ENCODE measurements around the gene SLC16A5.
"Not testable (repeated sequence)": the region's sequence is repeated elsewhere in the genome, so short reads cannot be mapped to it uniquely, and the experiment has no call there.

Gene SLC16A5

DNA sequence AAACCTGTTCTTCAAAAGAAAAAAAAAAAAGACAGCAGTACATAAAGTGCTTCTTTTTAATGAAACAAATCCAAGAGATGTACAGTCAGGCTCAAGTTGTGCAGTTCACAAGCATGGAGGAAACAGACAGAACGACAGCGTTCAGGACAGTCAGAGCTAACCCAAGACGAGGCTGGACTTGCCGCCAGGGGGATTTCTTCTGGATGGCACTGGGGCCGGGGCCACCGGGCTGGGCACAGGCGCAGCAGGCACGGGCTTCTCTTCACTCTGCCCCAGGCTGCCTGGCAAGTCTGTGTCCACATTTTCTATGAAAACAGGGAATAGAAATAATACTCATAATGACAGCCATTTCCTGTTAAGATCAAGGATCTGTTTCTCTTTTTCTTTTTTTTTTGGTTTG is 48.2 kb downstream of the SLC16A5 start:
- no peak for DNase-seq

DNA sequence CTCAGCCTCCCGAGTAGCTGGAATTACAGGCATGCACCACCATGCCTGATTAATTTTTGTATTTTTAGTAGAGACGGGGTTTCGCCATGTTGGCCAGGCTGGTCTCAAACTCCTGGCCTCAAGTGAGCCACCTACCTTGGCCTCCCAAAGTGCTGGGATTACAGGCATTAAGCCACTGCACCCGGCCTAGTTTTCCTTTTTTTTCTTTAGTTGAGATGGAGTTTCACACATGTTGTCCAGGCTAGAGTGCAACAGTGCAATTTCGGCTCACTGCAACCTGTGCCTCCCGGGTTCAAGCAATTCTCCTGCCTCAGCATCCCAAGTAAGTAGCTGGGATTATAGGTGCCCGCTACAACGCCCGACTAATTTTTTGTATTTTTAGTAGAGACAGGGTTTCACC is 50.0 kb downstream of the SLC16A5 start:
- DNase-seq = not testable (repeated sequence)

DNA sequence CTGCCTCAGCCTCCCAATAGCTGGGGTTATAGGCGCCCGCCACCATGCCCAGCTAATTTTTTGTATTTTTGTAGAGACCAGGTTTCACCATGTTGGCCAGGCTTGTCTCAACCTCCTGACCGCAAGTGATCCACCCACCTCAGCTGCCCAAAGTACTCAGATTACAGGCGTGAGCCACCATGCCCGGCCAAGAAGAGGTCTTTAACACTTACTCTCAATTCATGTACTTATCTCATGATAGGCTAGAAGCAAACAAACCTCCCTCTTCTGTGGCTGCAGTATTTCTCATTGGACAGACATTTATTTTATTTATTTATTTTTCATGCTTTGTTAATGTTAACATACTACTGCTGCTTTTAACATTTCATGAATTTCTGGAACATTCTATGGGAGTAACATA is 50.8 kb downstream of the SLC16A5 start:
- no peak for DNase-seq

DNA sequence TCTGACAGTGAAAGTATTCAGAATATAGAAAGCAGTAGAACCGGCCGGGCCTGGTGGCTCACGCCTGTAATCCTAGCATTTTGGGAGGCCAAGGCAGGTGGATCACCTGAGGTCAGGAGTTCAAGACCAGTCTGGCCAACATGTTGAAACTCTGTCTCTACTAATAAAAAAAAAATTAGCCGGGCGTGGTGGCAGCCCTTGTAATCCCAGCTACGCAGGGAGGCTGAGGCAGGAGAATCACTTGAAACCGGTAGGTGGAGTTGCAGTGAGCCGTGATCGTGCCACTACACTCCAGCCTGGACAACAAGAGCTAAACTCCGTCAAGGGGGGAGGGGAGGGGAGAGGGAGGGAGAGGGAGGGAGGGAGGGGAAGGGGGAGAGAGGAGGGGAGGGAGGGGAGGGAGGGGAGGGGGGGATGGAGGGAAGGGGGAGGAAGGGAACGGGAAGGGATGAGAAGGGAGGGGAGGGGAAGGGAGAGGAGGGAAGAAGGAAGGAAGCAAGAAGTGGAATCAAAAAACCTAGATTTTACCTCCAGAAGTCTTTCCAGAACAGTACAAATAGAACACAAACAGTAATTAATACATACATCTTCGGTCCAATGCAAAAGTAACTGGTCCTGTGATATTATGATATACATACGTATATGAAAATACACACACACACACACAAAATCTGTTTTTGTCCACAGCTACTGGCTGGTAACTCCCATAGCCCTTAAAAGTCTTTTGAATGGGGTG is 54.6 kb downstream of the SLC16A5 start:
- DNase-seq = no peak

DNA sequence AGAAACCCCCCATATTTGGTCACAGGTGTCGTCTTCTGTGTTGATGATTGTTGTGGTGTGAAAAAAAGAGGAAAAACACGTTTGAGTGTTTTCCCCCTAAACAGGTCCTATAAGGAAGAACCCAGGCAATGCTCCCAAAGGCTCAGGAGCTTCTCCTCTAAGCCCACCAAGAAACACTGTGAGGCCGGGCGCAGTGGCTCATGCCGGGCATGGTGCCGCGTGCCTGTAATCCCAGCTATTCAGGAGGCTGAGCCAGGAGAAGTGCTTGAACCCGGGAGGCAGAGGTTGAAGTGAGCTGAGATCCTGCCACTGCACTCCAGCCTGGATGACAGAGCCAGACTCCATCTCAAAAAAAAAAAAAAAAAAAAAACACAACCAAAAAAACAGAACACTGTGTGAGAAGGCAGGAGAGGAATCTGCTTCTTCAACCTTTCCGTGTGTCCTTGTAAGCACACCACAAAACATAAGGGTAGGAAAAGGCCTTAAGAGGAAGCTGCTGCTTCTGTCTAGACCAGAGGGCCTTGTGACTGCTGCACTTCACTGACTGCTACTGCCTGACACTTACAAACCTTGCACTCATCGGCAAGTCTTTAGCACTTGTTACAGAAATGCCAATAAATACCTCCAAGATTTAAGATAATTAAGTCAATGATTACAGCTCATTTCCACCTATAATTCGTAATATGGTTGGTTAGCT is 57.2 kb downstream of the SLC16A5 start:
- DNase-seq = no peak

DNA sequence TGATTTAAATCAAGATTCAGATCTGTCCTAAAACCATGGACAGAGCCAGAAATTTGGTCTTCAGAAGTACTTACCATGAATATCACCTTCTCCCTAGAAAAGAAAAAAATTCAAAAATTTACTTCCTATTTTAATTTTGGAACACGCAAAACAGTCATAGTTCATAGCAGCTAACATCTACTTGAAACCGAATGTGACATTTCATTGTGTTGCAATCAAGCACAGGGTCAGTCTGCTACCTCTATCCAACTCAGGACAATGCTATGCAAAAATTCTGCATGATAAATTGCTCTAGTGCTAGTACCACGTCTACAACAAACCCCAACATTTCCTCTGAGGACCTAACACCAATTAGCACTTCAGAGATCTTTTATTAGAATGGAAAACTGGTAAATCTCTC is 58.8 kb downstream of the SLC16A5 start:
- DNase-seq = no peak

DNA sequence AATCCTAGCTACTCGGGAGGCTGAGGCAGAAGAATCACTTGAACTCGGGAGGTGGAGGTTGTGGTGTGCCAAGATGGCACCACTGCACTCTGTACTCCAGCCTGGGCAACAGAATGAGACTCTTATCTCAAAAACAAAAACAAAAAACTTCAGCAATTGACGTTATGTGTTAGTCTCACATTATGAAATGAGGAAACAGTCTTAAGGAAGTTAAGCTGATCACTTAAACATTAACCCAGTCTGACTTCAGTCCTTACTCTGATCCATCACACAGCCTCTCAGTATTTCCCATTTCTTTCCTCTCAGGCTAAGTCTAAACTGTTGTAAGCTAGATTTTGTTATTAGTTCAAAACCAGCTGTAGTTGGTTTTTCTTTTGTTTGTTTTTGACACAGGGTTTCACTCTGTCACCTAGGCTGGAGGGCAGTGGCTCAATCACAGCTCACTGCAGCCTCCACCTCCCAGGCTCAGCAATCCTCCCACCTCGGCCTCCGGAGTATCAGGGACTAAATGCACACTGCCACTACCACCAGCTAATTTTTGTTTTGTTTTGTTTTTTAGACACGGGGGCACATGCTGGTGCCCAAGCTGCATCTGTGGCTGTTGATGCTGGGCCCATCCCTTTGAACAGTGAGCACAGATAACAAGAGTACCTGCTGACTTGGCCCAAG is 60.3 kb downstream of the SLC16A5 start:
- DNase-seq = no peak

DNA sequence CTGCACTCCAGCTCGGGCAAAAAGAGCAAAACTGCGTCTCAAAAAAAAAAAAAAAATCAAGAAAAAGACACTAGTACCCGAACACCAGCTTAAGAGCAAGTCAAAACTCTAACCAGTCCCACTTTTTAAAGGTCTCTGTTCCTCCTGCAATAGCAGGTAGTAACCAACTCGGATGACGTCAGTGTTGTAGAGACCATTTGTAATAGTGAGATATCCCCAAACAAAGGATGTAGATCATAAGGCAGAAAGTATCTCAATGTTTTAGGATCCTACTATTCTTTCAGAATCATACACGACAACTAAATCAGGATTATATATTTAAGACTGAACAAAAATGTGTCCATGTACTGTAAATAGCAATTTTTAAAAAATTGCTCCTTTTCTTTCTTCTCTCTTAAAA is 64.2 kb downstream of the SLC16A5 start:
- no peak for DNase-seq

DNA sequence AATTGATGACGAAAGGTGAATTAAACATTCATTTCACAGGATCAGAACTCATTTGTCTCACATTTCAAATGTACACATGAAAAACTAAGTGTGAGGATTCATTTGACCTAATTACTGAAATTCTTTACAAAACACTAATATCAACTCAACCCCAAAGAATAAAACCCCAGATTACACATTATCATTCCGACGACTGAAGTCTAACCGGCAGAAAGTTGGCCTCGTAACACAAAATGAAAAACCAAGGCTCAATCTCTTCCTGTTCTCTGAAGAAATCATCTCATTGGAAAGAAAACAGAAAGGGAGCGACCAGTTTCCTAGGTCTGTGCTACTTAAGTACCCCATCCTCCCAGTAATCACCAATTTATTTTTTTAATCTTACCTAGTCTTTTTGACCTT is 64.8 kb downstream of the SLC16A5 start:
- no peak for DNase-seq

DNA sequence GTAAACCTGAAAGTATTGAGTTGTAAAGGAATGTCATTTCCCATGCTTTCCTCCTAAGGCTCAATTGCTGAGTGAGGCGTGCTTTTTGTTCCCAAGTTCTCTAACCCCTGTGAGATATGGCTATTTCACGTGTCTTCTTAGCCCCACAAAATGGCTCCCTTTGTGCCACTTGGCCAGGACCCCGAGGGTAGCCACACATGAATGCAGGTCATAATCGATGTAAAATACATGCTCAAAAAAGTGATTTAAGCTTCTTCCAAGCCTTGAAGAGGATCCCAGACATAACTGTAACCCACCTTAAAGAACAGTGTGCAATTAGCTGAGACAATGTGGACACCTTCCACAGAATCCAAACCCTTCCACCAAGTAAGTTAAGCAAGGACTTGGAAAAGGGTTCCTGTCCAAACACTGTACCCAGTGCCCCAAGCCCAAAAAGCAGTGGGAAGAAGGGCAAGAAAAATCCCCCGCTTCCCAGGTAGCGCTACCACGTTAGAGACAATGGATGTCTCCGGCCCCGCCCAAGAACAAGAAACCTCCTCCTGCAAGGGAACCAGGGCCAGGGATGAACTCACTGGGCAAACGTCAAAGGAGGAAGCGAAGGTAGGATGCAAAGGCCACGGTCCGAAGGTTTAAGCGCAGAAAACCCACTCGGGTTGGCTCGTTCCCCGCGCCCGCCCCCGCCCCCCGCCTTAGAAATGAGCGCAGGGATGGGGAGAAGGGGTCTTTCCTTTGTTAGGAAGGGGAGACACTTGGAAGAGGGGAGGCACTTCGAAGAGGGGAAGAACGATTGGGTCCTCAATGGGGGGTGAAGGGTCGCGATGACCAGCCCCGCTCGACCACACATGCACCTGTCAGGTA is 65.4 kb downstream of the SLC16A5 start:
- no peak for DNase-seq

DNA sequence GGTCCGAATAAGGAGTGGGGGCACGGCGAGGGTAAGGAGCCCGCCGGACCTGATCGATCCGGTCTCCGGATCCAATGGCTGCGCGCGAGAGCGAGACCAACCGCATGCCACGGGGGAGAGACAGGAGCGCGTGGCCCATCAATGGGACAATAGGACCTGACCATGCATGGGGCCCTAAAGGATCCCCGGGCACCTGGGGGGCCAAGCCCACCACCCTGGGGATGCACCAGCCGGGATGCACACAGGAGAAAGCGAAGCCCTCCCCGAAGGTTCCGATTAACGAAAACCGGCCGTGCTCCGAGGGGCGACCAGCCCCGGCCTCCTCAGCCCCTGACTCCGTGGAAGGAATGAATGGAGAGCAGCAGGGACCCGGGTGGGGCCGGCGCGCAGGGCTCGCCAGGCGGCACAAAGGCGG is 66.0 kb downstream of the SLC16A5 start:
- no peak for DNase-seq

DNA sequence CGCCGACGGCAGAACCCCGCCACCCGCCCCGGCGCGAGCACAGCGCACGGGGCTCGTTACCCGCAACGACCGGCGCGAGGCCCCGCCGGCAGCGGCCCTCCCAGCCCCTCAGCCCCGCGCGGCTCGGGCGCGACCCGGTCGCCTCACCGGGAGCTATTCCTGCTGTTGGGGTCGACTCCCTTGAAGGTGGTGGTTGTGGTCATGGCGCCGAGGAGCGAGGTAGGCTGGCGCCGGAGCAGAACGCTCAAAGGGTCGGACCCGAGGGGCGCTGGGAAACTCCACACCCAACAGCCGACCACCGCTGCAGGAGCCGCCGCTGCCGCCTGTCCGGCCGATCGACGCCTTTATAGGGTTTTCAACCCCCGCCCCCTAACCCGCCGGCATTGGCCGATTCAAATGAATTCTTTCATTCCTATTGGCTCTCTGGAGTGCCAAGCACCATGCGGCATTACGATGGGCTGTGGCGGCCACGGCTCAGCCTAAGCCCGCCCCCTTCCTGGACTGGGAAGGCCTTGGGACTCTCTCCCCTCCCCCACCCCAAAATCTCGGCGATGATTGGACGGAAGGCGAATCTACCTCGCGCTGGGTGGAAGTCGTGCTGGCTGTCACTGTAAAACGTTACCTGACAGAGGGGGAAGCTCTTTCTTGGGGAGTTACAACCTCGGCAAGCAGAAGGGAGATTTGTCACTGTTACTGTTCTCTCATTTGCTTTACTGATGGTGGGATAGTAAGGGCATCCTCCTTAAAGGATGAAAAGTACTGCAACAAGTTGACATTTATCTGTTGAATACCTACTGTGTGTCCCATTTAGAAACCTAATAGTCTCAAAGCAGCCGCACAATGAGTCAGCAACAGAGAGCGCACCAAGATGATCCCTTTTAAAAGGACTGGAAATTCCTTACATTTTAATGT is 66.7 kb downstream of the SLC16A5 start, which contains the start of gene JPT1:
TSS of gene JPT1 (minus strand) at position 318 of the 912 bp plus-strand sequence. CDS start at position 203, 115 bp downstream.
- peak; percentile 95 for DNase-seq

DNA sequence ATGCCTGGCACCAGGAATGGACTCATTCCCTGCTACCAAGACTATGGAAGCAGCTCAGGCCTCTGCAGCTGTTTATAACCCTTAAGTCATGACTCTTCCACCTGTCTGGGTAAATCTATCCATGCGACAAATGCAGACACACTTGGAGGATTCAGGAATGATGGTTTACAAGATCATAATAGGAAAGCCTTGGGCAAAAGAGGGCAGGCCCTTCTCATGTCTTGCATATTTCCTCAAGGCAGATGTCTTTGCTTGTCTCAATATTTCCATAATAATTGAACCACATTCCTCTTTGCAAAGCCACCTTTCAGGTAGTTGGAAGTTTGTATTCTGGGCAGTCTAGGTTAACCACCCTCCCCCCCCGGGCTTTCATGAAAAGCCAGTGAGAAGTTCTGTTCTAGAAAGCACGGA is 67.4 kb downstream of the SLC16A5 start:
- DNase-seq = no peak
